Measurements from ENCODE around the gene ATP8B1.

GRCh38 chr18:57630754-57631595, 172.1 kb downstream of the ATP8B1 start:
- TF ChIP-seq CTCF (conservative IDR thresholded peaks at IDR 0.05; ENCODE audit: low read depth, low read length) (no peak), BHLHE40 (IDR thresholded peaks at IDR 0.05; ENCODE audit: low read depth, low read length) (no peak), RAD21 (IDR thresholded peaks at IDR 0.05; ENCODE audit: low read length) (no peak), CEBPB (IDR thresholded peaks at IDR 0.05; ENCODE audit: low read depth, low read length) (no peak), RCOR1 (IDR thresholded peaks at IDR 0.05; ENCODE audit: insufficient replicate concordance, low read length) (no peak), POLR2A (IDR thresholded peaks at IDR 0.05; ENCODE audit: low read depth, low read length) (no peak), RFX5 (IDR thresholded peaks at IDR 0.05; ENCODE audit: low read depth, low read length) (no peak), USF2 (IDR thresholded peaks at IDR 0.05; ENCODE audit: low read depth, low read length) (no peak)
